GM19395 (cell line): ENCODE results near the gene NAT10.

Experiments
- ATAC-seq: cut with Tn5 transposase; IDR thresholded peaks from one replicate; pipeline ENCODE4 v1.9.1; 2021; ENCODE audit warnings: mild to moderate bottlenecking, moderate library complexity; ENCODE audit not compliant: unreplicated experiment

Gene NAT10

DNA sequence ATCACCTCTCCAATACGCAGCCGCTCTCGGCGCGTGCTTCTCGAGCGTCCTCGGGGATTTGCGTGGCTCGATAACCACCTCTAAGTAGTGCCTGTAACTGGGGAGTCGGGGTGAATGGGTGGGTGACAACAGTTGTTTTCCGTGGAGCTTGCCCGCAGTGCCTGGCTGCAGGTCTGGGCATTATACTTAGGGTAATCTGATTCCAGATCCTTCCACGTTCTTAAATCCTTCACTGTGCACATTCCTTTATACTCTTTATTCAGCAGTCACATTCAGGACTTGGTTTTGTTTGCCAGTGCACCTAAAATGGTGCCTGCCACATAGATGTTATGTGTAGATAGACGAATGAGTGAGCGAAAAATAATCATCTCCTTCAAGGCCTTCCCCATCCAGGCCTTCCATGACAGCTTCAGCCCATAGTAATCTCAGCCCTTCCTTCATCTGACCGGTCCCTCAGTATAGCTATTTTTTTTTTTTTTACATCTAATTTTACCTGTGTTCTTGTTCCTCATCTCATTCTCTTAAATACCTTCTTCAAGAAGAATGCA, 602 bp downstream of the NAT10 start:
- no peak for ATAC-seq

DNA sequence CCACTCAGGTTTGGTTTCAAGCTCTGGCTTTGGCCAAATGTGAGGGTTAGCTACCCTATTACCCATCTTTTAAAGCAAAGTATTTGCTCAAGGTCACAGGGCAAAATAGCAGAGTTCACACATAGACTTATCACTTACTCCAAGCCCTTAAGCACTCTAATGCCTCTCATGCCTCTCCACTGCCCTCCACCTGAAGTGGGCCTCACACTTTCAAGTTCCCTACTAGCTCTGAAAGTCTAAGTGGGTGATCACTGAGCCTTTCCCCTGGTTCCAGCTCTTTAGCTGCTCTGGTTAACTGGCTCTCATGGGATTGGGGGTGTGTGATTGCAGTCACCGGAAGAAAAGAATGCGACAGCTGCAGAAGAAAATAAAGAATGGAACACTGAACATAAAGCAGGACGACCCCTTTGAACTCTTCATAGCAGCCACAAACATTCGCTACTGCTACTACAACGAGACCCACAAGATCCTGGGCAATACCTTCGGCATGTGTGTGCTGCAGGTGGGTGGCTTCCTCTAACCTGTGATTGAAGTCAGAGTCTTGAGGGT, 6.4 kb downstream of the NAT10 start:
- no peak for ATAC-seq

DNA sequence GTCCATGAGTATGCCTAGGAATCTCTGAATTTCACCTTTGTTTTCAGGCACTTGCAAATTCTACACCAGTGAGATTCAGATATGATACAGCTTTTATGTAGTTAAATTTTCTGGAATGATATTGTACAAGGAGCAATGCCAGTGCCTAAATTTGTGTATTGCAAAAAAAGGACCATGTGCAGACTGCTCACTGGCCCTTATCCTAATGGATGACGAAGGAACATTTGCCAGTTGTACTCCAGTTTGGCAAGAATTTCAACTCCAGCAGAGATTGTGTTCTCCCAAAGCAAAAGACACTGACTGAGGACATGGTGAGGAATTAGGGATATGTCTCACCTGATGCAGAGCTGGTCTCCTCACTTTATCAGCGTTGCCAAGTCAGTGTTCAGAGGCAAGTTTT, 8.6 kb downstream of the NAT10 start:
- no peak for ATAC-seq

DNA sequence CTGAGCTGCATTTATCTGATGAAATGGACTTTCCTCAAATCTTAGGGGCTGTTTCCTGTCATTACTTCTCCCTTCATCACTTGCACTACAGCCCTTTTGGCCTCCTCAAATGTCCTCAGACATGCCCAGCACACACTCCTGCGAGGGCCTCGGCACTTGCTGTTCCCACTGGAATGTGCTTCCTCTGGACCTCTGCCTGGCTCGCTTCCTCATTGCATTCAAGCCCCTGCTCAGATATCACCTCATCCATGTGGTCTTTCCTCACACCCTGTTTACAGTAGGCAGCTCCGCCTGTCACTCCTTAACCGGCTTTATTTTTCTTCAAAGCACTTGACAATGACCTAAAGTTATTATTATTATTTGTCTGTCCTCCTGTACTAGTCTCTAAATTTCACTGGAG, 9.0 kb downstream of the NAT10 start:
- ATAC-seq = no peak

DNA sequence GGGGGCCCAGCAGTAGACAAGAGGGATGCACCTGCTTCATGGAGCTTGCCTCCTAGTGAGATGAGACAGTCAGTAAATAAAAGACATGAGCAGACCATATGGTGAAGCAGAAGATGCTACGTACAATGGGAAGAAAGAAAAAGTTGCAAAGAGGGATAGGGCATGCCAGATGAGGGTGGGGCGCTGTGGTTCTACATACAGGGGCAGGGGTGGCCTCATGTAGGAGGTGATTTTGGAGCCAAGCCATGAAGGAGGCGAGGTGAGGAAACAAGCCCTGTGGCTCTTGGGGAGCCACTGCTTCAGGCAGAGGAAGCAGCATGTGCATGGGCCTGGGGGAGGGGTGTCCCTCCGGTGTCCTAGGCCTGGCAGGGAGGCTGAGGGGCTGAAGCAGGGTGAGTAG, 15.2 kb downstream of the NAT10 start:
- ATAC-seq = no peak

DNA sequence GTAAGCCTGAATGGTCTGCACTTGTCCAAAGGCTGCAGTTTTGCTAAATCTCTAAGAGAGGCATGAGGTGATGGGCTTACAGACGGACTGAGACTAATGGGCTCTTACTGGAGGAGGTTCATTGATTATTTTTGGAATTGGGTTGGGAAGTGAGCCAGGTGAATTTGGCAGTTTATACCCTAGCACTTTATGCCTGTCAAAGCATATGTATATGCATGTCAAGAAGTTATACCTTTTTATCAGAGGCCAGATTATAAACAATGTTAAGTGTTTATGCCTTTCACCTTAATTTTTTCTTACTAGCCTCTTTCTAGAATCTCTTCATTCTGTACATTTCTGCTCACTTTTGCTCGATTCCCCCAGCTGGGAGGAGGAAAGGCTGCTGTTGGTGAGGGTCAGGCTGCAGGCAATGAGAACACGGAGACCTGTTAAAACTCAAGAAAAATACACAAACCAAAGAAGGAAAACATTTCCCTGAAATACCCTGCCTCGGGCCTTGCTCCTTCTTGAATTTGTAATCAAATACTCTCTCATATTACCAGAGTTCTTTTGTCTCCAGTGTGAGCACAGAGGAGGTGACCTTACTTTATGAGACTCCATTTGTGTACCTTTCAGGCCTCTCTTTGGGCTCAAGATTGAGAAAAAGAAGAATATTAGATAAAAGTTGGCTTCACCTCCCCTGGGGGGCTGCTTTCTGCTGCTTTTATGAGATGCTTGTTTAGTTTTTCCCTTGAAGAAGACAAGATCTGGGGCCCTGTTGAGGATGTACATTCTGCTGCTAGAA, 19.6 kb downstream of the NAT10 start:
- ATAC-seq = no peak

DNA sequence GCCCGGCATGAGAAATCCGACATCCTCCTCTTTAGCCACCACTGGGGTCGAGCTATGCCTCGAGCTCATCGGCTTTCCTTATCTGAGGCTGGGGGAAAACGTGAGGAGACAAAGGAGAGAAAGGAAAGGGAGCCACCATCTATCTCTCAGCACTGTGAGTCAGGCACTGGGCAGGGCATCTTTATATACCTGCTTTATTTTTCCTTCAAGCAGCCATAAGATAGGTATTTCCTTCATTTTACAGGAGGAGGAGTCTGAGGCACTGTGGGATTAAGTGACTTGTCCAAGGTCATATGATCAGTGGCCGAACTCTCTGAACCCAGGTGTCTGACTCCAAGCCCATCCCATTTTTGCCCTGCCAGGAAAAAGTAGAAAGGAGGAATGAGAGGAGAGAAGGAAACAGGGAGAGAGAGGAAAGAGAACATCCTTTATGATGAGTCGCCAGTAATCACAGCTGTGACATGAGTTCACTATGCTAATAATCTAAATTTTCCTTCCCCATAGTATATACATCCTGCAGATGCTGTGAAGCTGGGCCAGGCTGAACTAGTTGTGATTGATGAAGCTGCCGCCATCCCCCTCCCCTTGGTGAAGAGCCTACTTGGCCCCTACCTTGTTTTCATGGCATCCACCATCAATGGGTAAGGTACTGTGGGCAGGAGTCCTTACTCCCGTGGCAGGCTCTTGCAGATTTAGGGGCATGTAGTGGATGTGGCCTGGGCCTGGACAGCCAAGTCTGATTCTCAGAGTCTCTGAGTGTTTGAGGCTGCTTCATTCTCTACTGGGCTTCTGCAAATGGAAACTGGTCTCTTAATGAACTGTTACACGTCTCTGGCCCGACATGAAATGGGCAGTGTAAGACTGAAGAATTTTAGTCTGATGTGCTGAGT, 21.8 kb downstream of the NAT10 start:
- ATAC-seq = no peak

DNA sequence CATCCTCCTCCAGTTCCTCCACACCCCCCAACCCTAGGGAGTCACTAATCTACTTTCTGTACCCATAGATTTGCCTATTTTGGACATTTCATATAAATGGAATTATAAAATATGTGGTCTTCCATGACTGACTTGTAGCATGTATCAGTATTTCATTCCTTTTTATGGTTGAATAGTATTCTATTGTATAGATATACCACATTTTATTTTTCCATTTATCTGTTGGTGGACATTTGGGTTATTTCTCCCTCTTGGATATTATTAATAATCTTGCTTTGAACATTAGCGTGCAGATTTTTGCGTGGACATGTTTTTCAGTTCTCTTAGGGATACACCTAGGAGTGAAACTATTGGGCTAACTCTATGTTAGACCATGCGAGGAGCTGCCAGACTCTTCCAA, 23.4 kb downstream of the NAT10 start:
- no peak for ATAC-seq

DNA sequence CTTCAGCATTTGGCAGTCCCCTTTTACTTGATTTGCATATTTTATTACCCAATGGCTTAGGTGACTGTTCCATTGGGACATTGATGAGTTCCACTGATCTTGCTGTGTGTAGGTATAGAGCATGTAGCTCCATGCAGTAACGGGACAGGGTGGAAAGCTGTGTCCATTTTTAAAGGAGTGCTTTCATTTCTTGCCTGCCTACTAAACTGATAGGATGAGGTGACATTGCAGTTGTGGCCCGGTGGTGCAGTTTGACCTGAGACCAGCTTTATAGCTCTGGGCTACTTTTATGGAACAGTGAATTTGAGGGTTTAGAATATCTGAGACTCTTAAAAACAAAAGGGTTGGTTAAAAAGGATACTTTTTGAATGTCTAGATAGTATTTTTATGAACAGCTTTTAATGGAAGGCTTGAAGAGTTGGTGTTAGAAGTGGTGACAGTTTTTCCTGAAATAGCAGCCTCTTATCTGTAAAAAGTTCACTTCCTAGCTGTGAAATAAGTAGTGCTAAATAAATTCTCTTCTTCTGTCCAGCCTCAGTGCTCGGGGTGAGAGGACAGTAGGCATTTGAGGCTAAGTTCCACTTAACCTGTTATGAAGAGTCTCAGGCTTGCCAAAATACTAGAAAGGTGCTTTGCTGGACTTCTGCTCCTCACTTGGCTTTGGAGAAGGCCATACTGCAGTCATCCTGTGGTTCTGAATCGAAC, 27.0 kb downstream of the NAT10 start:
- no peak for ATAC-seq

DNA sequence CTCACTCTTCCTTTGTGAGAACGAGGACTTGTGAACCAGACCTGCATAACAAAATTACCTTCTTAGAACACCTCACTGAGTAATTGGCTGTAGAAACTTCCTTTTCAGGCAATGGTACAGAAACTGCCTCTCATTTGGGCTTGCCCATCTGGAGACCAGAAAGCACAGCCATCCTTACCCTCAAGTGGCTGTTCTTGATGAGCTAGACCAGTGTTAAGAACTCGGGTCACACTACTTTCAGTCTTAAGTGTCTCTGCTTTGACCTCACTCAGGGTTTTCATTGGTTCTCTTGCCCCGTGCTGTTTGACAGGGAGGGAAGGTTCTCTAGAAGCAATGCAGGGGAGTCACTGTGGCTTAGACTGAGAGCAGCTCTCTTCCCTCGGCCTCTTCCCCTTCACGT, 29.3 kb downstream of the NAT10 start:
- ATAC-seq = peak; percentile 67

DNA sequence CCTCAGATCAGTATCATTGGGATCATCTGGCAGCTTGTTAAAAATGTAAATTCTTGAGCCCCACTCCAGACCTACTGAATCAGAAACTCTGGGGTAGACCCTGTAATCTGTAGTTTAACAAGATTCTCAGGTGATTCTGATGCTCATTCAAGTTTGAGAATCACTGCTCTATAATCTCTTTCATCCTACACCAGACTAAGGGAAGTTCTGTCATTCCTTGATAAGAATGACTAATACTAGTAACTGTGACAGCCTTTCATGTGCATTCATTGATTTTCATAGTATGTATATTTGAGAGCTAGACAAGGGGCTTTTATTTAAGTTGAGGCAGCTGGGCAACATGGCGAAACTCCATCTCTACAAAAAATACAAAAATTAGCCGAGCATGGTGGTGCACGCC, 30.0 kb downstream of the NAT10 start:
- ATAC-seq = no peak

DNA sequence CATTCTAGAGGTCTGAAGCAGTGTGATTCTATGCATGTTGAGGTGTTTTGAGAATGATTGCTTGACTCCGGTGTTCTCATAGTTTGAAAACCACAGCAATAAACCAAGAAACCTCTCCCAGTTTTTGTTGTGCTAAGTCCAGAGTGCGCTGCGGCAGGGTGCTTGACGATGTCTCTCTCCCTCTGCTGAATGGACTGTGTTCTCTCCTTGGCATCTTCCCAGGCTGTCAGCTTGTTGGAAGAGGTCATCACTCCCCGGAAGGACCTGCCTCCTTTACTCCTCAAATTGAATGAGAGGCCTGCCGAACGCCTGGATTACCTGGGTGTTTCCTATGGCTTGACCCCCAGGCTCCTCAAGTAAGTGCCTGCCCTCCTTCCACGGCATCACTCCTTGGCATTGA, 31.0 kb downstream of the NAT10 start:
- no peak for ATAC-seq

DNA sequence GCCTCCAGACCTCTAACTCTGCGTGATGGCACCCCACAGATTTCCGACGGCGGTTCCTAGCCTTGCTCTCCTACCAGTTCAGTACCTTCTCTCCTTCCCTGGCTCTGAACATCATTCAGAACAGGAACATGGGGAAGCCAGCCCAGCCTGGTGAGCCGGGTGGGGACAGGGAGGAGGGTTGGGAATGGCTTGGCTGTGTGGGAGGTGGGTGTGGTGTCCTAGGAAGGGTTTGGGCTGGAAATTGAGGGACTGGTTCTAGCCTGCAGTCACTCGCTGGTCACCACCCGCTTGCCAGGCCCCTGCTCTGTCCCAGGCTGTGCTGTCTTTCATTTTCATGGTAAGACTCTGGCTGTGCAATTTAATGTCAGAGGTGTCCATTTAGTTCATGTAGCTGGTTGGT, 33.9 kb downstream of the NAT10 start:
- no peak for ATAC-seq

DNA sequence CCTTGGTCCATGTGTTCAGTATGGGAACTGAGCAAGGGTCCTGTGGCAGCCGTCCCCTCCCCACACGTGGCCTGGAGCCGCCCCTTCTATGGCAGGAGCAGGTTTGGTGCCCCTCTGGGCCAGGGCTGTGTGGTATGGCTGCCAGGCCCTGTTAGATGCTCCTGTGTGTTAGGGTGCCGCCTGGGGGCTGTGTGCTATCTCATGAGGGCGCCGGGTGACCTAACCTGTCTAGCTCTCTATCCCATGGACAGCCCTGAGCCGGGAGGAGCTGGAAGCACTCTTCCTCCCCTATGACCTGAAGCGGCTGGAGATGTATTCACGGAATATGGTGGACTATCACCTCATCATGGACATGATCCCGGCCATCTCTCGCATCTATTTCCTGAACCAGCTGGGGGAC, 34.7 kb downstream of the NAT10 start:
- no peak for ATAC-seq

DNA sequence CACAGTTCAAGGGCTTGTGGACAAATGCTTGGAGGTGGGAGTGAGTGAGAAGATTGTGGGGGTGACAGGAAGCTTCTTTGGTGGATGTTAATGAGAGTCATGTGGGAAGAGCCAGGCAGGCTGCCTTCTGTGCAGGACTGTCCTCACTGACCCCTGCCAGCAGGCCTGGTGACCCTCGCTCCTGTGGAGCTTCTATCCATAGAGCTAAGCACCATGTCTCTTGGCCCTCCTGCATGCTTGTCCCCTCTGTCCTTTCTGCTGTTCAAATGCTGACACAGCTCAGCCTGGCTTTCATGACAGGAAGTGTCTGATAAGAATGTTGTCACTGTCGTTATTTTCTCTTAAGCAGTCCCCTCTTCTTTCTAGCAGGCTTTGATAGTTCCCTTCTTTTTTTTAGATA, 37.6 kb downstream of the NAT10 start:
- ATAC-seq = no peak

DNA sequence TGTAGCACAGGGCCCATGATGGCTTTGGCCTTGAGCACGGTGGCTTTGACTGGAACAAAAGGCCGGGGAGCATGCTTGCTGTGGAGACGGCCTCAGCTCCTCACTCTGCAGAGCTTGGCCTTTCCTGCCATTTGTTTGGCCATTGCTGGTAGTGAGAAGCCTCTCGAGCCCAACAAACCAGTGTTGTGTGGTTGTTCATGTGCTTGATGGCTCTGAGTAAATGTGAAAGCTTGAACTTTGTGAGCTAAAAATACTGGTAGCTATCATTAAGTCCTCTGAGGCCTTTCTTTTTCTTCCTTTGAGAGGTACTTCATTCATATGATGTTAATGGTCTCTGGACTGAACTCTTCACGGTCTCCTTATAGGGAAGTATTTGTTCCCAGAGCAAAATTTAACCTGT, 39.6 kb downstream of the NAT10 start:
- ATAC-seq = peak; percentile 51

DNA sequence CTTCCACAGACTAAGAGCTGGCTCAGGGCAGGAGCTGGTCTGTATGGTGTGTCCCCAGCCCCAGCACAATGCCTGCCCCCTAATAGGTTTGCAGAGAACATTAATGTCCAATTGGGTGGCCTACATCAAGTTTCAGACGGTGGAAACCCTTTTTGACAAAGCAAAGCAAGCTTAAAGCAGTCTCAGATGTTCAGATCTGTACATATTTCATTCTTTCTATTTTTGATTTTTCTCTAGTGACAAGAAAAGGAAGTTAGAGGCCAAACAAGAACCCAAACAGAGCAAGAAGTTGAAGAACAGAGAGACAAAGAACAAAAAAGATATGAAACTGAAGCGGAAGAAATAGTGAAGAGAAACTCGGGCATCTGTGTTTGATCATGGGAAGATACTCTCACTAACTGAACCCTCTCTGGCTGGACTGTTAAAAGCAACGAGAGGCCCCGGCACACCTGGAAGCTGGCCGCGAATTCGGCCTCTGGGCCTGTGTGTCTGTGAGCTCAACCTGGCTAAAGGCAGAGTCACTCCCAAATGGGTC, 40.5 kb downstream of the NAT10 start:
- ATAC-seq = peak; percentile 64

DNA sequence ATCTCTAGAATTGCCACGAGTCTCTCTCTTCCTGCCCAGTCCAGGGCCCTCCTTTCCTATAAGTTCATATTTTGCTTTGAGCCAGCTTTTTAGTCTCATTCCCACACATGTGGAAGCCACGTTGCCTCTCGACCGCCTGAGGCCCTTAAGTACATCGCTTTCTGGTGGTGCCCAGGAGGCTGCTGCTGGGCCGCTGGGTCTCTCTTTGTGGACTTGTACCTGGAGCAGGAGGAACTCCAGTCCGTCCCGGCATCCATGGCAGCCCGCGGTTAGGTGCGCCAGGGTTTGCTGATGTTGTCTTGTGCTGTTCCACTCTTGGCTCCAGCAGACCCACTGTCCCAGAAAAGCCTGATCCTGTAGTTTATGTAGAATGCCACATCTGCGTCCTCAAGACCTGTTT, 41.0 kb downstream of the NAT10 start:
- ATAC-seq = no peak

DNA sequence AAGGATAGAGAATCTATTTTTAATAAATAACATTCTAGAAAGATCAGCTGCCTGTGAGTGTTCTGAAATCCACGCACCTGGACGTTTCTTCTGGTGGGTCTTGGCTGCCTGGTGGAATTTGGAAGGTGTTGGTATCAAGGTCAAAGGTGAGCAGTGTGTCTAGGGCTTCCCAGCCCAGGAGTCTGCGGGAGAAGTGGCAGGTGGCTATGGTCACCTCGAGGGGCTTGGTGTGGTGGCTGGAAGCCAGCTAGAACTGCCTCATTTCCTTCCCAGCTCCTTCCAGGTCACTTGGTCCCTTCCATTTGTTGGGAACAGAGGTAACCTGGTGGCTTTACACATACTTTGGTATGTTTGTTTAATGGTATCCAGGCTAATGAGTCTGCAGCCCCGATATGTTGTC, 41.4 kb downstream of the NAT10 start:
- ATAC-seq = no peak

DNA sequence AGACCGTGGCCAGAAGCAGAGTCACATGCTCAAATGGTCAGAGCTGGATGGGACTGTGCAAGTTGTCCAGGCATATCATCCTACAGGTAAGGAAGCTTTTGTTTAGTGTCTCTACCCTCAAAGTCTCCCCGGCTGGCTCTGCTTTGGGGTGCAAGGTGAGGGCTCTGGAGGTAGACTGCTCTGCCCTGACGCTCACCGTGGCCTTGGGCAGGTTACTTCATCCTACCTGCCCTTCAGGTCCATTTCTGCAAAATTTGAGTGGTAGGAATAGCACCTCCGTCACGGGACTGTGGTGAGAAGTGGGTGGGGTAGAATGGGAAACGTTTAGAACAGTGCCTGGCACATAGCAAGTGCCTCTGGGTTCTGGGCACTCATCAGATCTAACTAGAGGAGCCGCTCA, 42.2 kb downstream of the NAT10 start:
- ATAC-seq = no peak
